HepG2 (cell line): ENCODE measurements around the gene TAS1R3.

Experiments
- HMG20B ChIP-seq: conservative IDR thresholded peaks from 2 replicates; pipeline ENCODE4 v1.6.1; 2016; ENCODE audit warnings: missing genetic modification reagents, missing compliant biosample characterization
- POLR2A ChIP-seq, 2 experiments: IDR thresholded peaks; 2 replicates each; pipeline ENCODE4 v1.6.1; 2011; ENCODE audit warnings: low read depth in 2 of 2, low read length in 2 of 2, mild to moderate bottlenecking in 1 of 2, moderate library complexity in 1 of 2; ENCODE audit not compliant: insufficient read depth in 1 of 2

GRCh38 chr1:1322952-1323351 lies 8.1 kb upstream of the TAS1R3 start:
- TF ChIP-seq HMG20B (no peak), POLR2A (IDR thresholded peaks at IDR 0.05; ENCODE audit: insufficient read depth in 1 of 2, low read depth in 2 of 2, low read length in 2 of 2) (no peak)
